ENCODE results near the gene UBE2D3.

The UBE2D3 gene

GRCh38 chr4:102787944-102788343, 39.4 kb downstream of the UBE2D3 start:
- DNase-seq, result no peak

DNA sequence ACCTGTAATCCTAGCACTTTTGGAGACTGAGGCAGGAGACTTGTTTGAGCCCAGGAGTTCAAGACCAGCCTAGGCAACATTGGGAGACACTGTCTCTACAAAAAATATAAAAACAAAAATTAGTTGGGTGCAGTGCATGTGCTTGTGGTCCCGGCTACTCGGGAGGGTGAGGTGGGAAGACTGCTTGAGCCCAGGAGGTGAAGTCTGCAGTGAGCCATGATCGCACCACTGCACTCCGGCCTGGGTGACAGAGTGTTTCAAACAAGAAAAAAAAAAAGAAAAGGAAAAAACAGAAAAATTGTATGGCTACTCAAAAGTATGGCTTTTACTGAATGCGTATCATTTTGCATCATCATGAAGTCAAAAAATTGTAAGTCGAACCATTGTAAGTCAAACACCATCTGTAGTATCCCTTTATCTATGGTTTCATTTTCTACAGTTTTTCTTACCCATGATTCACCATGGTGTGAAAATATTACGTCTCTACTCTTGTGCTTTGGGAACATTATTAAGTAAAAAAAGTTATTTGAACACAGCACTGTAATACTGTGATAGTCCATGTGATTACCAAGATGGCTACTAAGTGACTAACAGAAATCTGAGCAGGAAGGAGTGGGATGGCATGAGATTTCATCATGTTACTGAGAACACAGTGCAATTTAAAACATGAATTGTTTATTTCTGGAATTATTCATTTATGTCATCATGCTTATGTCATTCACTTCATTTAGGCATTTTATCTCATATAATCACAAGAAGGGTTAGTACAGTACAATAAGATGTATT, 40.1 kb downstream of the UBE2D3 start:
- no peak for DNase-seq

DNA sequence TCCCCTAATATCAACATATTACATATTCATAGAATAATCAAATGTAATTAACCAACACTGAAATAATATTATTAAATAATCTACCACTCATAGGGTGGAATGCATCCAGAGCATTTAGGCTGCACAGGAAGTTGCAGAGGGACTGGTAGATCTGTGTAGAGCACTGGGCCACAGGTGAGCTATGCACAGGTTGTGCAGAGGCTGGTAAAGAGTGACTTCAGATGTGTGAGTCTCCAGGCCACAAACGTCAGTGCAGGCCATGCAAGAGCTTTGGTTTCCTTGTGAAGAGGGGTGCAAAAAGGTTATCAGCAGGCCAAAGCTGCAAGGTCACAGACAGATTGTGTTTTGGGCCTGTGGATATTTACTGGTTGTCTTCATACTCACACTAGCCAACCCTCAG, 41.1 kb downstream of the UBE2D3 start:
- DNase-seq, result no peak

DNA sequence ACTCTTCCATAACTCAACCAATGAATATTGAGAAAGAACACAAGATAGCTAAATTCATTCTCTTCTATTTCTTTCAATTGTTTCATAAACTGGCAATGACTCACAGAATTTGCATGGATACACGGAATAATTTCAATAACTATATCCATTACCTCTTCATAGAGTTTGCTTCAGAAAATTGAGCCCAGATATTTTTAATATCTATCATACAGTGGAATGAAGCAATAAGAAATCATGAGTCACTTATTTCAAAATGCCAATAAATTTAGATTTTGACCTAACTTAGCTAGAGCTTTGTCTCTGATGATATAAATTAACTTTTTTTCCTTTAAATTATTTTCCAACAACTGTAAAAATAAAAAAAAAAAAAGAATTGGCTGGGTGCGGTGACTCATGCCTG, 44.3 kb downstream of the UBE2D3 start:
- DNase-seq, result no peak

DNA sequence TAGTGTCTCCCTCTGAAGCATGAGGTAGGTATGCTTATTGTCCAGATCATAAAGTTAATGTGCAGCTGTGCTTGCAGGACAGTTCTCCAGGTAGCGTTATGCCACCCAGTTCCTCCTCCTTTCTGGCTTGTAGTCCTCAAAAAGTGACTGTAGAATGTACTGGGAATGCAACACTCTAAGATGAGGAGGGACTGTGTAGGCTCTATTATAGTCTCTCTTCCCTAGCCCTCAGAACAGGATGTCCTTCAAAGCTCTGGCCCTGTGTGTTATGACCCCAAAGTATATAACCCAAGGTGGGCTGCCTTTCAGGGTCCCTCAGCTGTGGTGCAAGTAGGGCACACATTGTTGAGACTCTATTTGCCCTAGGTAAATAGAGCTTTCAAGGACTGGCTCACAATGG, 45.8 kb downstream of the UBE2D3 start:
- DNase-seq, result no peak

- peak; percentile 57 for DNase-seq
These were observed 46.7 kb downstream of the UBE2D3 start for GRCh38 chr4:102780476-102781144.

GRCh38 chr4:102779204-102779603, 48.1 kb downstream of the UBE2D3 start:
- no peak for DNase-seq

GRCh38 chr4:102778720-102779119, 48.6 kb downstream of the UBE2D3 start:
- DNase-seq, result no peak

GRCh38 chr4:102775805-102776204, 51.5 kb downstream of the UBE2D3 start:
- DNase-seq, result no peak

DNA sequence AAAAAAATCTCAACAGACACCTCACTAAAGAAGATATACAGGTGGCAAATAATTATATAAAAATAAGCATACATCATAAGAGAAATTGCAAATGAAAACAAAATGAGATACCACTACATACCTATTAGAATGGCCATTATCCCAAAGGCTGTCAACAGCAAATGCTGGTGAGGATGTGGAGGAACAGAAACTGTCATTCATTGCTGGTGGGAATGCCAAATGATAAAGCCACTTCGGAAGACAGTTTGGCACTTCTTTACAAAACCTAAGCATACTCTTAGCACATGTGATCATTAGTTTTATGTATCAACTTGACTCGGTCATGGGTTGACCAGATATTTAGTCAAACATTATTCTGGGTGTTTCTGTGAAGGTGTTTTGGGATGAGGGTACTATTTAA, 53.1 kb downstream of the UBE2D3 start:
- DNase-seq, result no peak

- DNase-seq, result no peak
These were observed 54.5 kb downstream of the UBE2D3 start for GRCh38 chr4:102772738-102773340.

DNA sequence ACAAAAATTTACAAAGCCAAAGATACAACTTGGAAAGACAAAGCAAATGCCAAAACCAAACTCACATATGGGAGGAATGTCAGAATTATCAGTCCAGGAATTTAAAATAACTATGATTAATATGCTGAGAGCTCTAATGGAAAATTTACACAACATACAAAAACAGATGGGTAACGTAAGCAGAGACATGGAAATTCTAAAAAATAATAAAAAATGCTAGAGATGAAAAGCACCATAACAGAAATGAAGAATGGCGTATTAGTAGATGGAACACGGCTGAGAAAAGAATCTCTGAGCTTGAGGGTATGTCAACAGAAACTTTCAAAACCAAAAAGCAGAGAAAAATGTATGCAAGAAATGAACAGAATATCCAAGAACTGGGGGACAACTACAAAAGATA, 62.5 kb downstream of the UBE2D3 start:
- DNase-seq, result no peak

DNA sequence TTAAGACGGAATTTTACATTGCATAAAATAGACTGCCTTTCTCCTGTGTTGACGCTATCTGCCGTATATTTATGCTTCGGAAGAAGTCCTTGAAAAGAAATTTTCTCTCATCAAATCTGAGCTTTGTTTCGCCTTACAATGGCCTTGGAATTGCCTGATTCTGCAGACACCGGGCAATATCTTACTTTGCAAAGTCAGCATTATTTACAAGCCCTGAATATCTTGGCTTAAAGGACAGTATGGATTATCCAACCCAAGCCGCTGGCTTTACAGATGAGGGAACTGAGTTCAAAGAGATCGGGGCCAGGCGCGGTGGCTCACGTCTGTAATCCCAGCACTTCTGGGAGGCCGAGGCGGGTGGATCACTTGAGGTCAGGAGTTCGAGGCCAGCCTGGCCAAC, 65.4 kb downstream of the UBE2D3 start:
- DNase-seq, result no peak

DNA sequence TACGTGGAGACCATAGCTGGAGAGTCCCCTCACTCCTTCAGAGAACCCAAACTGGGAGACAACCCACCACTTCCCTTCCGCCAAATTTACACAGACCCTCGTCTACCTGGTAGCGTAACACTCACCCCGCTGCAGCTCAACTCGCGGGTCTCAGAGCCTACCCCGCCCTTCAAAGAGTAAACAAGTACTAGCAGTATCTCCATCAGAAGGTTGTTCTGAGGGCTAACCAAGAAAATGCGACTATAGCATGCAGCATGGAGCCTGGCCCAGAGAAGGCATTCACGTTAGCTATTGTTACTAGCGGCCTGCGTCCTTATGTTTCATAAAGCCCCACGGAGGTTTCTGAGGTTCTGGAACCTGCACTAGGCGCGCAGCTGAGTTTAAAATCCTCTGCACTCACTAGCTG, 66.1 kb downstream of the UBE2D3 start:
- no peak for DNase-seq

- DNase-seq, result peak; percentile 87
These were observed 66.6 kb downstream of the UBE2D3 start, which contains the start of gene MANBA for GRCh38 chr4:102760645-102761295. TSS of gene MANBA (minus strand) at chr4:102760968. CDS start at chr4:102760894, 74 bp downstream.

GRCh38 chr4:102759831-102760644, 67.3 kb downstream of the UBE2D3 start:
- DNase-seq, result peak; percentile 66

GRCh38 chr4:102758241-102759160, 68.8 kb downstream of the UBE2D3 start:
- DNase-seq, result no peak

- DNase-seq, result no peak
These were observed 69.7 kb downstream of the UBE2D3 start for GRCh38 chr4:102757681-102758080.

- DNase-seq, result no peak
These were observed 73.3 kb downstream of the UBE2D3 start for GRCh38 chr4:102754044-102754443.

DNA sequence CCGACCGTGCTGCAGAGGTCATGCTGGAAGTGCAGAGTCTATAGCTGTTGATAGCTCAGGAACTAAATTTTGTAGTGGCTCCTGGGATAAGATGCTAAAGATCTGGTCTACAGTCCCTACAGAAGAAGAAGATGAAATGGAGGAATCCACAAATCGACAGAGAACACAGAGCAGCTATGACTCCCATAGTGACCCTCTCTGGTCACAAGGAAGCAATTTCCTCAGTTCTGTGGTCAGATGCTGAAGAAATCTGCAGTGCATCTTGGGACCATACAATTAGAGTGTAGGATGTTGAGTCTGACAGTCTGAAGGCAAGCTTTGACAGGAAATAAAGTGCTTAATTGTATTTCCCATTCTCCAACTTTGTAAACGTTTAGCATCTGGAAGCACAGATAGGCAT, 75.4 kb downstream of the UBE2D3 start:
- DNase-seq, result no peak

Measured in hematopoietic multipotent progenitor cell treated with erythropoietin and hydrocortisone succinate and interleukin-3 and kit ligand, for 8 days (in vitro differentiated cells).